GM19099 (cell line): ENCODE results near the gene ROBO4.

Experiments used
- POLR2A ChIP-seq: IDR thresholded peaks from 3 replicates; pipeline ENCODE4 v1.6.1; 2011; ENCODE audit warnings: low read depth; ENCODE audit not compliant: insufficient read length; ENCODE audit errors: extremely low read depth

ROBO4 gene

DNA sequence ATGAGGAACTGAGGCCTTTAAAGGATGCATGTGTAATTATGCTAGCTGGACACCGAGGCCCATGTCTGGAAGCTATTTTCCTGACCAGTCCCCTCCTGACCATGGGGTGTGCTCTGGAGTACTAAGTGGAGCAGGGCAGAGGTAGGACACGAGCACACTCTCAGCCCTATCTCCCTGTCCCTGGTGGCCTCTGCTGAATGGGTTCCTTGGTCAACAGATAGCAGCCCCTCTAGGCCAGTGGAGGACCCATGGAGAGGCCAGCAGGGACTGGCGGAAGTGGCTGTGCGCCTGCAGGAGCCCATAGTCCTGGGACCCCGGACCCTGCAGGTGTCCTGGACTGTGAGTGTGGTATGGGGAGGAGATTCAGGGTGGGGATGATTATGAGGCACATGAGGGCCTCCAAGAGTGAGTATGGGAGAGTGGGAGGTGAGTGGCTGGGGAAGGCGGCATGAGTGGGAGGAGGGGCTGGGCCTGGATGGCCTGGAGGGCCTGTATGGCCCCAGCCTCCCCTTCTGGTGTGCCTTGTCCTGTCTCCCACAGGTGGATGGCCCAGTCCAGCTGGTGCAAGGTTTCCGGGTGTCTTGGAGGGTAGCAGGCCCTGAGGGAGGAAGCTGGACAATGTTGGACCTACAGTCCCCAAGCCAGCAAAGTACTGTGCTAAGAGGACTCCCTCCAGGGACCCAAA lies 23.0 kb downstream of the ROBO4 start:
- TF ChIP-seq POLR2A = no peak

DNA sequence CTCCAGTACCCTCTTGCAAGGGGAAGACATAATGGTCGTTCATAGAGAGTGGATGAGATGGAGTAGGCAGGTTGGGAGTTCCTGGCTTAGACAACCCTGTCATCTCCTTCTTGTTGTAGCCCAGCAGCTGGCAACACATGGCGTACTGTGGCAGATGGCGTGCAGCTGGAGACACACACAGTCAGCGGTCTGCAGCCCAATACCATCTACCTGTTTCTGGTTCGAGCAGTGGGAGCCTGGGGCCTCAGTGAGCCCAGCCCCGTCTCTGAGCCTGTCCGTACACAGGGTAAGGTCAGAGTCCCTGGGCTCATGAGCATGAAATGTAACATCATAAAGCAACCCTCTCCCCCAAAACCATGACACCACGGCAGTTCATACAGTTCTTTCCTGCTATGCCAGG lies 23.7 kb downstream of the ROBO4 start:
- no peak for TF ChIP-seq POLR2A

DNA sequence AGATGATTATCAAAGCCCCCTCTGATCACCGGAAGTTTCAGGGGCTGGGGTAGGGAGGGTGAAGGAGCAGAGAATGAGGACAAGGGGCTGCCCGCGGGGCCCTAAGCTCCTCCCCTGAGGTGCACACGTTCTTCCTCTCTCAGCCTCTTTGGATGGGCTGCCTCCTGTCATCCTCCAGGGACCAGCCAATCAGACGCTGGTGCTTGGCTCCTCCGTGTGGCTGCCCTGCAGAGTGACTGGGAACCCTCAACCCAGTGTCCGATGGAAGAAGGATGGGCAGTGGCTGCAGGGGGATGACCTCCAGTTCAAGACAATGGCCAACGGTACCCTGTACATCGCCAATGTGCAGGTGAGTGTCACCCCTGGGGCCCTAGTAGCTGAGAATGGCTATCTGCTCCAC lies 24.9 kb downstream of the ROBO4 start:
- TF ChIP-seq POLR2A = no peak

- no peak for TF ChIP-seq POLR2A
Measured at GRCh38 chr11:124872280-124872679, 25.4 kb downstream of the ROBO4 start.

DNA sequence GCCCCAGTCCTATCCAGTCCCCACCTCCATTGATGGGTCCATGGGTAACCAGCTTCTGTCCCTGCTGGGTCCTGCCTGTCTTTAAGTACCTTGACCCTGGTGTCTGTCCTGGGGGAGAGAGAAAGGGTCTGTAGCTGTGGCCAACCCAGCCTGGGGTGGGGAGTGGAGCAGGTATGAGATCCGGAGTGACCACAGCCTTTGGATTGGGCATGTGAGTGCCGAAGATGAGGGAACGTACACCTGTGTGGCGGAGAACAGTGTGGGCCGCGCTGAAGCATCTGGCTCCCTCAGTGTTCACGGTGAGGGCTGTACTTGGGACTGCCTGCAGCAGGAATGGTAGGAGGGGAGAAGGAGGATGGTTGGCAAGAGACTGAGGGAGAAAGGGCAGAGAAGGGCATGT lies 27.2 kb downstream of the ROBO4 start:
- no peak for TF ChIP-seq POLR2A

DNA sequence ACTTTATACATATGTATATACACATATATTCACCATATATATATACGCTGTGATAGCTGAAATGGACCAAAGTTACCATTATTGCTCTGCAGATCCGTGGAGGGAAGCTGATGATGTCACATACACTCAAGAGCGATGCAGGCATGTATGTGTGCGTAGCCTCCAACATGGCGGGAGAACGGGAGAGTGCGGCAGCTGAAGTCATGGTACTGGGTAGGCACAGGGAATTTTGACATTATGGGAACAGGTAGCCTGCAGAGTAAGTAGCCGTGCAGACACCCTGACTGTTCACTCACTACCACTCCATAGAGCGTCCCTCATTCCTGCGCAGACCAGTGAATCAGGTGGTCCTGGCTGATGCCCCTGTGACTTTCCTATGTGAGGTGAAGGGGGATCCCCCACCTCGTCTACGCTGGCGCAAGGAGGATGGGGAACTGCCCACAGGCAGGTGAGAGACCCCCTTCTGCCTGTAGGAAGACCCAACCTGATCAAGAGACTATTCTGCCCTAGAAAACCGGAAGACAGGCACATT lies 27.7 kb downstream of the ROBO4 start:
- TF ChIP-seq POLR2A = no peak

DNA sequence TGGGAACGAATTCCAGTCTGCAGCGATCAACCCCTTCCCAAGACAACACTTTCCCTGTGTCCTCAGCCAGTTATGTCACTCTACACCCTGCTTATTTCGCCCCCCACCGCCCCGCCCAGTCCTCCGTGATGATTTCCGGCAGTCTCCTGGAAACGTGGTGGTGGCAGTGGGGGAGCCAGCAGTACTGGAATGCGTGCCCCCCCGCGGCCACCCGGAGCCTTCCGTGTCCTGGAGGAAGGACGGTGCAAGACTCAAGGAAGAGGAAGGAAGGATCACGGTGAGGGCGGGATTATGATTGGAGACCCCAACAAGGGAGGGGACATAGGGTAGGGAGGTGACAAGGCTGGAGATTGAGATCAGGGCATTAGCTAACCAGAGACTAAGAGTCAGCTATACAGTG lies 28.3 kb downstream of the ROBO4 start:
- no peak for TF ChIP-seq POLR2A

DNA sequence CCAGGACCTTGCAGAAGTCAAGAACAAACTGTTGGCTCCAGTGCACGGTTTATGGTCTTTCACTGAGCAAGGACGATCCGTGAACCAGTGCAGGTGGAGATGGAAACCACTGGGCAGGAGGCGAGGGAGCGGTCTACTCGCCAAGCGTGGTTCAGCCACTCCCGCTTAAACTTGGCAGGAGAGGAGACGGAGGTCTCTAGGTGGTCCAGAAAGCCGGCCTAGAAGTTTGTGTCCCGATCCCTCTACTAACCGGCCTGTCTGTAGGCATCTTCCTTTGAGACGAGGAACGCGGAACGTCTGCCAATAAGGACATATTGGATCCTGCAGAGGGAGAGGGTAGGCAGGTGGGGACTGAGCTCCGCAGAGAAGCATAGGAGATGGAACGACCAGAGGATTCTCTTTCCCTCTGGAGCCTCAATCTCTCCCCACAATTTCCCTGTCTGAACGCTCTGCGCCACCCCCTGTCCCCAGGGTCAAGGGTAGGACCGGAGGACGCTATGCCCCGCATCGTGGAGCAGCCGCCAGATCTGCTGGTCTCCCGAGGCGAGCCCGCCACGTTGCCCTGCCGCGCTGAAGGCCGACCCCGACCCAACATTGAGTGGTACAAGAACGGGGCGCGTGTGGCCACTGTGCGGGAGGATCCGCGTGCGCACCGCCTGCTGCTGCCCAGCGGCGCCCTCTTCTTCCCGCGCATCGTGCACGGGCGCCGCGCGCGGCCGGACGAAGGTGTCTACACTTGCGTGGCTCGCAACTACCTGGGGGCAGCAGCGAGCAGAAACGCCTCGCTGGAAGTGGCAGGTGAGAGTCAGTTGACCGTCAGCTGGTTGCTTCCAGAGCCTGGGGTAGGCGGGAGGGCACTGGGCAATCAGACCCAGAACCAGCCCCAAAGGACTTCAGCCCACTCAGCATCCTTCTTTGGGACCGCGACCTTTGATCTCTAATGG lies 29.1 kb downstream of the ROBO4 start:
- TF ChIP-seq POLR2A = no peak

DNA sequence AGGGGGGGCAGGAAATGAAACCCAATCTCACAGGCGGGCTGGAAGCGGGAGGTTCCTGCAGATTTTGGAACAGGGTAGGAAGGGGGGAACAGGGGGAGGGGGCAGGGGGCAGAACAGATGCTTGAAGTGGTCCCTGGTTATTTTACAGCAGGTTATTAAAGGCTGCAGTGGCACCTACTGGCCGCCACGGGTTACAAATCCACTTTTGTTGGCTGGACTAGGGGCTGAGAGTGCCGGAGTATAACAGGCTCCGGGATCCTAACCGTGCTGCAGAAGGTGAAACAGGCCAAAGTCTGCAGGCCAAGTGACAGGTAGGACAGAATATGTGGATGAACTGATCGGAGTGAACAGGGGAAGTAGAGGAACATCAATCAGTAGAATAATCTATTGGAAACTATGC lies 30.0 kb downstream of the ROBO4 start:
- no peak for TF ChIP-seq POLR2A

- TF ChIP-seq POLR2A = no peak
Measured at GRCh38 chr11:124865902-124866851, 31.5 kb downstream of the ROBO4 start.

DNA sequence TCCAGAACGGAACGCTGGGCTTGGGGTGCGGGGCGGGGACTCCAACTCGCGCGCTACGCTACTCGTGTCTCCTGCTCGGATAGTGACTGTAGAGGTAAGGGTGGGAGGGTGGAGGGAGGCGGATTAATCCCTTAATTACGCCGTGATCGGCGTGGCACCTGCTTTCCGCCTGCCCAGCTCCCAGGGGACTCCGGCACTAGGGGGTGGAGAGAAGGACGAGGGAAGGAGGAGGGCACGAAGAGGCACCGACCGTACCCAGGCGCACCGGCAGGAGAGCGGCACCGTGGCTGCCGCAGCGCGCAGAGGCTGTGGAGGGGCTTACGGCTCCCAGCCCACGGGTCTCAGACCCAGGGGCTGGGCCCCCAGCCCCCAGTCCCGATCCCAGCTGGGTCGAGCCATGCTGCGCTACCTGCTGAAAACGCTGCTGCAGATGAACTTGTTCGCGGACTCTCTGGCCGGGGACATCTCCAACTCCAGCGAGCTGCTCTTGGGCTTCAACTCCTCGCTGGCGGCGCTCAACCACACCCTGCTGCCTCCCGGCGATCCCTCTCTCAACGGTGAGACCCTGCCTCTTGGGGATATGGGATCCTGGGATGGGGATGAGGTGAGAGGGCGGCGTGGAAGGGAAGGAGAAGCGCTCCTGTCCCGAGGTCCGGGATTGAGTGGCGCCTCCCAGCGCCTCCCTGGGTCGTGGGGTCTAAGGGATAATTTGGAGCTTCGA lies 32.3 kb downstream of the ROBO4 start, which contains the start of gene ROBO3:
Gene ROBO3, plus strand, starts transcription at position 252 of the 721 bp plus-strand sequence. Its CDS starts 146 bp downstream, at position 398.
- TF ChIP-seq POLR2A = no peak

DNA sequence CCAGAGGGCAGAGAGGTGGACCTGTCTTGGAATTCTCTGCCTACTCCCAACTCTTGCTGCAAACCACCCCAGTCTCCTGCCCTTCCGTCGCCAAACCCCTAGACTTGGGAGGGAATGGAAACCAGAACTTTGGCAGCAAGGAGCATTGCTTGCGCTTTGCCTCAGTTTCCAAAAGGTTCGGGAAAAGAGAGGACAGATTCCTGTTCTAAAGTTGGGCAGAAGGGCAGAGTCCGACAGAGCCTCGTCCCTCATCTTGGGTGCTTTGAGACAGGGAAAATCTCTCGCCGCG lies 32.8 kb downstream of the ROBO4 start:
- no peak for TF ChIP-seq POLR2A

- no peak for TF ChIP-seq POLR2A
Measured at GRCh38 chr11:124864176-124864891, 33.3 kb downstream of the ROBO4 start.

GRCh38 chr11:124863826-124864165 lies 33.9 kb downstream of the ROBO4 start:
- no peak for TF ChIP-seq POLR2A
